ENCODE measurements around the gene PMEL. TPM values are rescaled to one million over a fixed set of nuclear protein-coding genes. Genes with fewer than 3 reads are reported as not detected.
A peak's percentile ranks its signal among the peaks of the same experiment; 100 is the strongest.
"Not testable (repeated sequence)": the region's sequence is repeated elsewhere in the genome, so short reads cannot be mapped to it uniquely, and the experiment has no call there.

The PMEL gene
- total RNA-seq, 3 donors from 2014 or later = 1.3 to 4.4 (median 3.4) TPM

DNA sequence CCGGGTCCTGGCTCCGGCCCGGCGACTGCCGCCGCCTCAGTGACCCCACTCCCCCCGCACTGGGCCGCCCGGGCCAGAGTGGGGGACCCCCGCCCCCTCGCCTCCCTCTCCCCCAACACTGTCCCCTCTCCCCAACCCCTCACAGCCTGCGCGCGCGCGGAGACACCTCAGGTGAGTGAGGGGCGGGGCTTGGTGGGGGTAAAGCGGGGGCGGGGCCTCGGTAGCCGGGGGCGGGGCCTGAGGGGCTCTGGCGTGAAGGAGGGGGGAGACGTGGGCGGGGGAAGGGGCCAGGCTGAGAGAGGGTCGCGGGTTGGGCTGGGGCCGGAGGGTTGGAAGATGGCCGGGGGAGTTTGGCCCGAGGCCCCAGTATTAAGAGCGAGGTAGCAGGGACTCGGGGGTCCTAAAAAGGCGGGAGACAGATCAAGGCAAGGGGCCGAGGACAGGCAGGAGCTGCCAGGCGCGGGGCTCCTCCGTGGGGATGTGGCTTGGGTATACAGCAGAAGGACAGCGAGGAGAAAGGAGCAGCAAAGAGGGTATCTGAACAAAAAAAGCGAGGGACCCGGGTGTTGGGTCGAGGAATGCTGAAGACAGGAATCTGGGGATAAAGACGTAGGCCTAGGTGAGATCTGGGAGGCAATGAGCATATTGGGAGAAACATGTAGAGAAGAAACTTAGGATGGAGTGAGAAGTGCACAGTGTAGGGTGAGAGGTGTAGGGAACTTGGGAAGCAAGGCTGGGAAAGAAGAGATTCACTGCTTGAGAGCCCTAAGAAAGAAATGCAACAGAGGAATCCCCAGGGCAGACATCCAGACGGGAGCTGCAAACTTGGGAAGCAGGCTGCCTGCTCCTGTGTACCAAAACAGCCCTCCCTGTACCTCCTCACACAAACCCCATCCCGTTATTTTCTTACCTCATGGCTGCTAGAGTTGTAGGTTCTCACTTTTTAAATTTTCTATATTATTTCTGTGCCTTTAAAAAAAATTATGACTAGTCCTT lies 42.0 kb upstream of the PMEL start:
- DNase-seq = peak; percentile 76 to 81 (median 81)
- TF ChIP-seq, protein P1, sequence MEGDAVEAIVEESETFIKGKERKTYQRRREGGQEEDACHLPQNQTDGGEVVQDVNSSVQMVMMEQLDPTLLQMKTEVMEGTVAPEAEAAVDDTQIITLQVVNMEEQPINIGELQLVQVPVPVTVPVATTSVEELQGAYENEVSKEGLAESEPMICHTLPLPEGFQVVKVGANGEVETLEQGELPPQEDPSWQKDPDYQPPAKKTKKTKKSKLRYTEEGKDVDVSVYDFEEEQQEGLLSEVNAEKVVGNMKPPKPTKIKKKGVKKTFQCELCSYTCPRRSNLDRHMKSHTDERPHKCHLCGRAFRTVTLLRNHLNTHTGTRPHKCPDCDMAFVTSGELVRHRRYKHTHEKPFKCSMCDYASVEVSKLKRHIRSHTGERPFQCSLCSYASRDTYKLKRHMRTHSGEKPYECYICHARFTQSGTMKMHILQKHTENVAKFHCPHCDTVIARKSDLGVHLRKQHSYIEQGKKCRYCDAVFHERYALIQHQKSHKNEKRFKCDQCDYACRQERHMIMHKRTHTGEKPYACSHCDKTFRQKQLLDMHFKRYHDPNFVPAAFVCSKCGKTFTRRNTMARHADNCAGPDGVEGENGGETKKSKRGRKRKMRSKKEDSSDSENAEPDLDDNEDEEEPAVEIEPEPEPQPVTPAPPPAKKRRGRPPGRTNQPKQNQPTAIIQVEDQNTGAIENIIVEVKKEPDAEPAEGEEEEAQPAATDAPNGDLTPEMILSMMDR (IDR thresholded peaks at IDR 0.05) = no peak
- no peaks in the 10 kb centered on the region for H3K4me1 ChIP-seq (ENCODE audit: low read depth)
- ATAC-seq = peak; percentile 85
- no peaks in the 10 kb centered on the region for H3K9me3 ChIP-seq
- intact Hi-C loops (cut with DNase I, micrococcal nuclease) = no loop called here
- H3K36me3 ChIP-seq (ENCODE audit: low read depth) = no peaks in the 10 kb centered on the region
- H3K4me3 ChIP-seq = peak overlapping the region; percentile 63

DNA sequence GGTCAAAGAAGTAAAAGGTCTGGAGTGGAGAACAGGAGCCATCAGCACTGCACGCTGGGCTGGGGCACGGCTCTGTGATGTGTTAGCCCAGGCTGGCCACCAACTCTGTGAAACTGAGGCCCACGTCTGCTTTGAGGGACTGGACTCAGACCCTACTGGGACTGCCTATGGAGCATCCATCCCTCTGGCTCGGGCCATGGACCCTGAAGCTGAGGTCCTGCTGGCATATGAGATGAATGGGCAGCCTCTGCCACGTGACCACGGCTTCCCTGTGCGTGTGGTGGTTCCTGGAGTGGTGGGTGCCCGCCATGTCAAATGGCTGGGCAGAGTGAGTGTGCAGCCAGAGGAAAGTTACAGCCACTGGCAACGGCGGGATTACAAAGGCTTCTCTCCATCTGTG lies 38.4 kb upstream of the PMEL start:
- ATAC-seq (no peak), DNase-seq (no peak)
- TF ChIP-seq, protein P1 (IDR thresholded peaks at IDR 0.05) = no peak
- H3K4me1 ChIP-seq (ENCODE audit: low read depth) = peaks cover 8% of the 10 kb centered on the region
- H3K36me3 ChIP-seq (ENCODE audit: low read depth) = no peaks in the 10 kb centered on the region
- no peak overlapping the region for H3K4me3 ChIP-seq
- intact Hi-C loops (cut with DNase I, micrococcal nuclease) = no loop called here
- no peaks in the 10 kb centered on the region for H3K9me3 ChIP-seq

DNA sequence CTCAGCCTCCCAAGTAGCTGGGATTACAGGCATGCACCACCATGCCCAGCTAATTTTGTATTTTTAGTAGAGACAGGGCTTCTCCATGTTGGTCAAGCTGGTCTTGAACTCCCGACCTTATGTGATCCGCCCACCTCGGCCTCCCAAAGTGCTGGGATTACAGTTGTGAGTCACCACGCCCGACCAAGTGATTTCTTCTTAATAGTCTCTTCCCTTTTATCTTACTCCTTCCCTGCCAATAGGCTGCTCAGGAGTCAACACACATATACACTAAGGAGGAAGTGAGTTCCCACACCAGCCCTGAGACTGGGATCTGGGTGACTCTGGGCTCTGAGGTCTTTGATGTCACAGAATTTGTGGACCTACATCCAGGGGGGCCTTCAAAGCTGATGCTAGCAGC lies 37.5 kb upstream of the PMEL start:
- H3K36me3 ChIP-seq (ENCODE audit: low read depth); H3K4me3 ChIP-seq; DNase-seq; H3K9me3 ChIP-seq; H3K4me1 ChIP-seq (ENCODE audit: low read depth); intact Hi-C loops (cut with DNase I, micrococcal nuclease); ATAC-seq: not testable (repeated sequence)

DNA sequence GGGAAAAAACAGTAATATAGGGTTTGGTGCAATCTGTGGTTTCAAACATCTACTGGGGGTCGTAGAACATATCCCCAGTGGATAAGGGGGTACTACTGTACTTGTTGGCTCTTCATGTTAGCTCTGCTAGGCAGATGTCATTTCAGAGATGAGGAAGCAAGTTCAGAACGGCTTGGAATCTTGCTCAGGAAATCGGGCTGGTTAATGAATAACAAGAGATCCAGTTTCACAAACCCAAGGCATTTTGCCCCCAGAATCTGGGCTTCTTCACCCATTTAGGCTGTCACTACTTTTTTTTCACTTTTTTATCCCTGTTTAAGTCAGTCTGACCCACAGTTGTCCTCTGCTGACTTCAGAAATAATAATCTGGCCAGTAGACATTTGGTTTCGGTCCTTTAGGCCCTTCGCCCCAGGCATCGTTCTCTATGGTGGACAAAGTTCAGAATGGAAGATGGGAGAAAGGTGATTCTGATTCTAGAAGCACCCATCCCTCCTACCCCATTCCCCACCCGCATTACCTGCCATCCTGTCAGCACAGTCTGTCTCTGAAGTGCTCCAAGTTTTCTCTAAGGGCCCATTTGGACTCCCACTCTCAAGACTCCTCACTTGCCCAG lies 35.8 kb upstream of the PMEL start:
- Histone ChIP-seq H3K4me1 (ENCODE audit: low read depth) (peaks cover 8% of the 10 kb centered on the region), H3K9me3 (no peaks in the 10 kb centered on the region), H3K36me3 (ENCODE audit: low read depth) (no peaks in the 10 kb centered on the region), H3K4me3 (no peak overlapping the region)
- TF ChIP-seq, protein P1 (IDR thresholded peaks at IDR 0.05) = no peak
- intact Hi-C loops (cut with DNase I, micrococcal nuclease) = no loop called here
- ATAC-seq (peak; percentile 26), DNase-seq (no peak)

DNA sequence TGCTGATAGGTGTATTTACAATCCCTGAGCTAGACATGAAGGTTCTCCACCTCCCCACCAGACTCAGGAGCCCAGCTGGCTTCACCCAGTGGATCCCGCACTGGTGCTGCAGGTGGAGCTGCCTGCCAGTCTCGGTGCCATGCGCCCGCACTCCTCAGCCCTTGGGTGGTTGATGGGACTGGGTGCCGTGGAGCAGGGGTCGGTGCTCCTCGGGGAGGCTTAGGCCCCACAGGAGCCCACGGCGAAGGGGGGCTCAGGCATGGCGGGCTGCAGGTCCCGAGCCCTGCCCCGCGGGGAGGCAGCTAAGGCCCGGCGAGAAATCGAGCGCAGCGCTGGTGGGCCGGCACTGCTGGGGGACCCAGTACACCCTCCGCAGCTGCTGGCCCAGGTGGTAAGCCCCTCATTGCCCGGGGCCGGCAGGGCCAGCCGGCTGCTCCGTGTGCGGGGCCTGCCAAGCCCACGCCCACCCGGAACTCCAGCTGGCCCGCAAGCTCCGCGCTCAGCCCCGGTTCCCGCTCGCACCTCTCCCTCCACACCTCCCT lies 34.2 kb upstream of the PMEL start:
- DNase-seq; ATAC-seq; H3K9me3 ChIP-seq; H3K4me3 ChIP-seq; H3K4me1 ChIP-seq (ENCODE audit: low read depth); intact Hi-C loops (cut with DNase I, micrococcal nuclease); H3K36me3 ChIP-seq (ENCODE audit: low read depth): not testable (repeated sequence)

DNA sequence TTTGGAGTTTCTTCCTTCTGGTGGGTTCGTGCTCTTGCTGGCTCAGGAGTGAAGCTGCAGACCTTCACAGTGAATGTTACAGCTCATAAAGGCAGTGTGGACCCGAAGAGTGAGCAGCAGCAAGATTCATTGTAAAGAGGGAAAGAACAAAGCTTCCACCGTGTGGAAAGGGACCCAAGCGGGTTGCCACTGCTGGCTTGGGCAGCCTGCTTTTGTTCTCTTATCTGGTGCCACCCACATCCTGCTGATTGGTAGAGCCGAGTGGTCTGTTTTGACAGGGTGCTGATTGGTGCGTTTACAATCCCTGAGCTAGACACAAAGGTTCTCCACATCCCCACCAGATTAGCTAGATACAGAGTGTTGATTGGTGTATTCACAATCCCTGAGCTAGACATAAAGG lies 33.7 kb upstream of the PMEL start:
- H3K36me3 ChIP-seq (ENCODE audit: low read depth); H3K4me3 ChIP-seq; H3K4me1 ChIP-seq (ENCODE audit: low read depth); ATAC-seq; H3K9me3 ChIP-seq; DNase-seq; intact Hi-C loops (cut with DNase I, micrococcal nuclease): not testable (repeated sequence)

DNA sequence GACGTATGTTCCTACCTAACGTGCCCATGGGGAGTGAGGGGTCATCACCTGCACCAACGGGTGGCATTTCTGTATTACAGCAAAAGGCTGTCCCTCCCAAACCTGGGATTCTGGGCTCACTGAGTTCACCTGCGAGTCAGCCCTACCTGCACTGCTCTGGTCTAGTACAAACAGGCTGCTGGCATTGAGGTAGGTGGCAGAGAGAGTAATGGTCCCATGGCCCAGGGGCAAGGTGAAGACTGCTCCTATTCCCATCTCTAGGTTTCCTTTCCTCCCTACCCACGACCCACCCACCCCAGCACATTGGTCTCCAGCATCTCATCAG lies 31.7 kb upstream of the PMEL start:
- DNase-seq = peak in 1 of 3 donors; percentile 43
- intact Hi-C loops (cut with DNase I, micrococcal nuclease) = no loop called here
- no peaks in the 10 kb centered on the region for H3K36me3 ChIP-seq (ENCODE audit: low read depth)
- ATAC-seq = peak; percentile 53
- H3K4me1 ChIP-seq (ENCODE audit: low read depth) = peaks cover 8% of the 10 kb centered on the region
- no peaks in the 10 kb centered on the region for H3K9me3 ChIP-seq
- TF ChIP-seq, protein P1 (IDR thresholded peaks at IDR 0.05) = no peak
- peak overlapping the region; percentile 39 for H3K4me3 ChIP-seq

All from mucosa of descending colon (tissue), 3 donors.